Measurements from ENCODE around the gene RFX1. TPM values are rescaled to one million over a fixed set of nuclear protein-coding genes. Genes with fewer than 3 reads are reported as not detected.

RFX1 gene
- total and polyA plus RNA-seq, 9 of the 15 experiments (the other 6 are each of a cell fraction or from before 2014, with no cell fraction given), result 0.14 to 19.3 (median 1.2) TPM

DNA sequence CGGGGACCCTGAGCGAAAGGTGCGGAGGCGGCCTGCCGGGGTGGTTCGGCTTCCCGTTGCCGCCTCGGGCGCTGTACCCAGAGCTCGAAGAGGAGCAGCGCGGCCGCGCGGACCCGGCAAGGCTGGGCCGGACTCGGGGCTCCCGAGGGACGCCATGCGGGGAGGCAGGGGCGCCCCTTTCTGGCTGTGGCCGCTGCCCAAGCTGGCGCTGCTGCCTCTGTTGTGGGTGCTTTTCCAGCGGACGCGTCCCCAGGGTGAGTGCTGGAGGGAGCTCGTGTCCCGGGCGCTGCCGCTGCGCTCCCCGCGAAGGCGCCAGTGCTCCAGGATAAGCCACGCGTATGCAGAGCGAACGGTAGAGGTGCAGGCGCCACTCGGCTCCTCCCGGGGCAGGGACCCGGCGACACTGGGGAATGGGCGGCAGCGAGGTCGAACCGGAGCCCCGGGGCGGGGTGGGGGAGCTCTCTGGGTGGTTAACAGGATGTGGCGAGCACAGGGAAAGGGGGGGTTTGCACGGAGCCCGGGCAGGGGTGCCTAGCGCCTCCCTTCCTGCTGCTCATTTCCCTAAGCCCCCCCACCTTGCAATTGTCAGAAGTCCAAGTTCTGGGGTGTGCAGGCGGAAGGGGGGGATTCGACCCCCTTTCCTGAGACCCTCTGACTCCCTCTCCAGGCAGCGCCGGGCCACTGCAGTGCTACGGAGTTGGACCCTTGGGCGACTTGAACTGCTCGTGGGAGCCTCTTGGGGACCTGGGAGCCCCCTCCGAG, 25.8 kb upstream of the RFX1 start, which contains the start of gene IL27RA (continued):
- TF ChIP-seq, protein P1, sequence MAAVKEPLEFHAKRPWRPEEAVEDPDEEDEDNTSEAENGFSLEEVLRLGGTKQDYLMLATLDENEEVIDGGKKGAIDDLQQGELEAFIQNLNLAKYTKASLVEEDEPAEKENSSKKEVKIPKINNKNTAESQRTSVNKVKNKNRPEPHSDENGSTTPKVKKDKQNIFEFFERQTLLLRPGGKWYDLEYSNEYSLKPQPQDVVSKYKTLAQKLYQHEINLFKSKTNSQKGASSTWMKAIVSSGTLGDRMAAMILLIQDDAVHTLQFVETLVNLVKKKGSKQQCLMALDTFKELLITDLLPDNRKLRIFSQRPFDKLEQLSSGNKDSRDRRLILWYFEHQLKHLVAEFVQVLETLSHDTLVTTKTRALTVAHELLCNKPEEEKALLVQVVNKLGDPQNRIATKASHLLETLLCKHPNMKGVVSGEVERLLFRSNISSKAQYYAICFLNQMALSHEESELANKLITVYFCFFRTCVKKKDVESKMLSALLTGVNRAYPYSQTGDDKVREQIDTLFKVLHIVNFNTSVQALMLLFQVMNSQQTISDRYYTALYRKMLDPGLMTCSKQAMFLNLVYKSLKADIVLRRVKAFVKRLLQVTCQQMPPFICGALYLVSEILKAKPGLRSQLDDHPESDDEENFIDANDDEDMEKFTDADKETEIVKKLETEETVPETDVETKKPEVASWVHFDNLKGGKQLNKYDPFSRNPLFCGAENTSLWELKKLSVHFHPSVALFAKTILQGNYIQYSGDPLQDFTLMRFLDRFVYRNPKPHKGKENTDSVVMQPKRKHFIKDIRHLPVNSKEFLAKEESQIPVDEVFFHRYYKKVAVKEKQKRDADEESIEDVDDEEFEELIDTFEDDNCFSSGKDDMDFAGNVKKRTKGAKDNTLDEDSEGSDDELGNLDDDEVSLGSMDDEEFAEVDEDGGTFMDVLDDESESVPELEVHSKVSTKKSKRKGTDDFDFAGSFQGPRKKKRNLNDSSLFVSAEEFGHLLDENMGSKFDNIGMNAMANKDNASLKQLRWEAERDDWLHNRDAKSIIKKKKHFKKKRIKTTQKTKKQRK (IDR thresholded peaks at IDR 0.05; ENCODE audit: borderline replicate concordance, low read depth, low read length), result no peak
- no peak for TF ChIP-seq SP1 (CRISPR knock-in tag; IDR thresholded peaks at IDR 0.05)
- TF ChIP-seq, protein P2, sequence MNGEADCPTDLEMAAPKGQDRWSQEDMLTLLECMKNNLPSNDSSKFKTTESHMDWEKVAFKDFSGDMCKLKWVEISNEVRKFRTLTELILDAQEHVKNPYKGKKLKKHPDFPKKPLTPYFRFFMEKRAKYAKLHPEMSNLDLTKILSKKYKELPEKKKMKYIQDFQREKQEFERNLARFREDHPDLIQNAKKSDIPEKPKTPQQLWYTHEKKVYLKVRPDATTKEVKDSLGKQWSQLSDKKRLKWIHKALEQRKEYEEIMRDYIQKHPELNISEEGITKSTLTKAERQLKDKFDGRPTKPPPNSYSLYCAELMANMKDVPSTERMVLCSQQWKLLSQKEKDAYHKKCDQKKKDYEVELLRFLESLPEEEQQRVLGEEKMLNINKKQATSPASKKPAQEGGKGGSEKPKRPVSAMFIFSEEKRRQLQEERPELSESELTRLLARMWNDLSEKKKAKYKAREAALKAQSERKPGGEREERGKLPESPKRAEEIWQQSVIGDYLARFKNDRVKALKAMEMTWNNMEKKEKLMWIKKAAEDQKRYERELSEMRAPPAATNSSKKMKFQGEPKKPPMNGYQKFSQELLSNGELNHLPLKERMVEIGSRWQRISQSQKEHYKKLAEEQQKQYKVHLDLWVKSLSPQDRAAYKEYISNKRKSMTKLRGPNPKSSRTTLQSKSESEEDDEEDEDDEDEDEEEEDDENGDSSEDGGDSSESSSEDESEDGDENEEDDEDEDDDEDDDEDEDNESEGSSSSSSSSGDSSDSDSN (IDR thresholded peaks at IDR 0.05; ENCODE audit: borderline replicate concordance in 1 of 2, low read depth in 2 of 2, low read length in 2 of 2), result peak; percentile 65 to 86; a peak in 1 of 4 replicates
- TF ChIP-seq NFATC3 (IDR thresholded peaks at IDR 0.05), result no peak
- TF ChIP-seq TAF15 (IDR thresholded peaks at IDR 0.05; ENCODE audit: low read depth, low read length), result no peak
- TF ChIP-seq MCM5 (IDR thresholded peaks at IDR 0.05; ENCODE audit: low read depth), result no peak
- TF ChIP-seq GTF2A2 (tag; IDR thresholded peaks at IDR 0.05), result no peak
- TF ChIP-seq TSHZ1 (CRISPR knock-in tag; IDR thresholded peaks at IDR 0.05), result no peak
- no peak for TF ChIP-seq ZFP36 (IDR thresholded peaks at IDR 0.05; ENCODE audit: low read depth, low read length, partially characterized antibody)
- TF ChIP-seq NELFE (IDR thresholded peaks at IDR 0.05; ENCODE audit: insufficient read depth, insufficient read length), result no peak
- TF ChIP-seq TGIF2 (CRISPR knock-in tag; IDR thresholded peaks at IDR 0.05), result no peak
- peak; percentile 93; the same call in 1 of the 2 replicates for TF ChIP-seq RBM14 (IDR thresholded peaks at IDR 0.05; ENCODE audit: borderline replicate concordance, insufficient read depth, low read depth, low read length)
- TF ChIP-seq ETV6 (IDR thresholded peaks at IDR 0.05; ENCODE audit: borderline replicate concordance in 1 of 2, low read depth in 2 of 2, low read length in 1 of 2), result no peak
- no peak for TF ChIP-seq ETV6 (CRISPR knock-in tag; IDR thresholded peaks at IDR 0.05; ENCODE audit: borderline replicate concordance)
- no peak for TF ChIP-seq ZNF696 (CRISPR knock-in tag; conservative IDR thresholded peaks at IDR 0.05)
- TF ChIP-seq TCF7L2 (IDR thresholded peaks at IDR 0.05; ENCODE audit: low read depth, low read length), result no peak
- no peak for TF ChIP-seq STAT5B (CRISPR knock-in tag; IDR thresholded peaks at IDR 0.05)
- TF ChIP-seq TBP (optimal IDR thresholded peaks at IDR 0.05; ENCODE audit: low read depth, low read length), result peak; percentile 47
- no peak for TF ChIP-seq ZNF57 (CRISPR knock-in tag; IDR thresholded peaks at IDR 0.05)
